ENCODE data around the gene RYR2.

The RYR2 gene

GRCh38 chr1:237228421-237228820 is 186.4 kb downstream of the RYR2 start:
- no peak overlapping the region for H3K4me3 ChIP-seq (ENCODE audit: low read depth, low read length)
- no peak for TF ChIP-seq CTCF (IDR thresholded peaks at IDR 0.05; ENCODE audit: low read depth, low read length)

- TF ChIP-seq CTCF (IDR thresholded peaks at IDR 0.05; ENCODE audit: low read depth, low read length), result no peak
- H3K4me3 ChIP-seq (ENCODE audit: low read depth, low read length), result no peak overlapping the region
Measured at GRCh38 chr1:237229333-237229732, 187.3 kb downstream of the RYR2 start.

GRCh38 chr1:237232501-237232900 is 190.5 kb downstream of the RYR2 start:
- no peak for TF ChIP-seq CTCF (IDR thresholded peaks at IDR 0.05; ENCODE audit: low read depth, low read length)
- no peak overlapping the region for H3K4me3 ChIP-seq (ENCODE audit: low read depth, low read length)

GRCh38 chr1:237235091-237235490 is 193.1 kb downstream of the RYR2 start:
- H3K4me3 ChIP-seq (ENCODE audit: low read depth, low read length), result no peak overlapping the region
- no peak for TF ChIP-seq CTCF (IDR thresholded peaks at IDR 0.05; ENCODE audit: low read depth, low read length)

GRCh38 chr1:237237721-237238120 is 195.7 kb downstream of the RYR2 start:
- no peak for TF ChIP-seq CTCF (IDR thresholded peaks at IDR 0.05; ENCODE audit: low read depth, low read length)
- no peak overlapping the region for H3K4me3 ChIP-seq (ENCODE audit: low read depth, low read length)

- no peak overlapping the region for H3K4me3 ChIP-seq (ENCODE audit: low read depth, low read length)
- no peak for TF ChIP-seq CTCF (IDR thresholded peaks at IDR 0.05; ENCODE audit: low read depth, low read length)
Measured at GRCh38 chr1:237239248-237239647, 197.3 kb downstream of the RYR2 start.

GRCh38 chr1:237241038-237241437 is 199.1 kb downstream of the RYR2 start:
- H3K4me3 ChIP-seq (ENCODE audit: low read depth, low read length), result no peak overlapping the region
- TF ChIP-seq CTCF (IDR thresholded peaks at IDR 0.05; ENCODE audit: low read depth, low read length), result no peak
